Stomach (tissue), 9 donors: ENCODE results near the gene ST7L. TPM values are rescaled to one million over a fixed set of nuclear protein-coding genes. Genes with fewer than 3 reads are reported as not detected.

Source experiments
- DNase-seq, 2 donors: peaks; one replicate each; pipeline versions ENCODE4 v3.0.0 to v3.0.0-alpha.2; 2013 to 2019
- H3K27ac ChIP-seq, 5 donors: fragments of 200-600 bp in 4 of 5; sonication (generic) in 4 of 5; one replicate each; pipeline ENCODE4 v1.5.1; 2013 to 2019; ENCODE audit warnings: mild to moderate bottlenecking in 1 of 5, moderate library complexity in 1 of 5
- H3K27me3 ChIP-seq, 3 donors: fragments of 200-600 bp; sonication (generic); one replicate each; pipeline ENCODE4 v1.5.1; 2017 to 2019; ENCODE audit warnings: mixed run types in 1 of 3
- H3K36me3 ChIP-seq, 4 donors: fragments of 200-600 bp; sonication (generic); 1 replicate in 3 of 4; 2 replicates in 1 of 4; pipeline ENCODE4 v1.5.1; 2016 to 2019
- H3K4me1 ChIP-seq, 4 donors: fragments of 200-600 bp; sonication (generic); one replicate each; pipeline ENCODE4 v1.5.1; 2016 to 2019
- H3K4me3 ChIP-seq, 4 donors: fragments of 200-600 bp; sonication (generic) in 3 of 4; one replicate each; pipeline ENCODE4 v1.5.1; 2016 to 2019; ENCODE audit warnings: mild to moderate bottlenecking in 1 of 4
- H3K9me3 ChIP-seq, 4 donors: fragments of 200-600 bp; sonication (generic); one replicate each; pipeline ENCODE4 v1.5.1; 2016 to 2019
- EP300 ChIP-seq: sonication (generic); formaldehyde crosslinking; IDR thresholded peaks from one replicate; pipeline ENCODE4 v1.6.1; 2017; ENCODE audit warnings: antibody characterized with exemption
- POLR2A ChIP-seq, 4 donors: fragments of 450-650 bp; IDR thresholded peaks; one replicate each; pipeline ENCODE4 v1.6.1; 2016; ENCODE audit warnings: antibody characterized with exemption in 4 of 4, control low read depth in 2 of 4, mild to moderate bottlenecking in 1 of 4, moderate library complexity in 1 of 4
- POLR2AphosphoS5 ChIP-seq, 3 donors: sonication (generic); formaldehyde crosslinking; IDR thresholded peaks; one replicate each; pipeline ENCODE4 v1.6.1; 2016; ENCODE audit warnings: antibody characterized with exemption in 3 of 3
- intact Hi-C: fragments of 100-400 bp; cut with DNase I; formaldehyde crosslinking; loops from one replicate; pipeline ENCODE4 v1.15.1; 2023; ENCODE audit warnings: low total_unique reads
- polyA plus RNA-seq, 3 donors: library from polyadenylated mRNA; stranded (reverse); fragments of 200-250 nt; gene quantifications; one replicate each; pipeline ENCODE4 v1.2.3, GENCODE V29; 2013
- small RNA-seq, 4 donors: library from RNA; depleted of rRNA; stranded (forward); fragments of <200 nt; gene quantifications; one replicate each; pipeline ENCODE3, GENCODE V24; 2016
- total RNA-seq, 5 donors: library from RNA; depleted of rRNA; stranded (reverse); fragments of >200 nt; gene quantifications; one replicate each; pipeline versions ENCODE4 v1.1.0 to v1.2.3, GENCODE V29; 2014 to 2016
- TF ChIP-seq, protein P1 (sequence below), 7 experiments: fragments of 450-650 bp in 4 of 7; fragments of 200-600 bp in 3 of 7; sonication (generic) in 3 of 7; IDR thresholded peaks; one replicate each; pipeline ENCODE4 v1.5.1; 2016 to 2019; ENCODE audit warnings: antibody characterized with exemption in 7 of 7, control low read depth in 2 of 7, mild to moderate bottlenecking in 1 of 7
- donor health status: healthy with polysubstance abuse.
- donor health status: Bipolar disorder and iron deficiency.
- donor health status: healthy.

Gene ST7L
- total and polyA plus RNA-seq, 8 donors, result 3.5 to 85.7 (median 11.3) TPM

DNA sequence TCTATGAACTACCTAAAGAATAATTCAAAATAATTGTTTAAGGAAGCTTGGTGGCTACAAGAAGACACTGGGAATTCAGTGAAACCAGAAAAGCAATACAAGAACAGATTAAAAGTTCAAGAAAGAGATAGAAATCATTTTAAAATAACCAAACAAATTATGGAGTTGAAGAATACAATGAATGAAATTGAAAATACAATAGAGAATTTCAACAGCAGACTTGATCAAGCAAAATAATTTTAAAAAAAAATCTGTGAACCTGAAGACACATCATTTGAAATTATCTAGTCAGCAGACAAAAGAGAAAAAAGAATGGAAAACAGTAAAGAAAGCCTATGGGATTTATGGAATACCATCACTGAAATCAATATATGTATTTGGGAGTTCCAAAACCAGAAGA is 141.4 kb downstream of the ST7L start:
- Histone ChIP-seq H3K27ac (no peak overlapping the region), H3K27me3 (no peaks in the 10 kb centered on the region), H3K36me3 (no peaks in the 10 kb centered on the region), H3K9me3 (peaks cover 0 to 38% (median 20%) of the 10 kb centered on the region in 4 donors), H3K4me3 (no peak overlapping the region), H3K4me1 (no peaks in the 10 kb centered on the region)
- intact Hi-C loops, result no loop called here
- no peak for TF ChIP-seq EP300
- TF ChIP-seq POLR2AphosphoS5 (IDR thresholded peaks at IDR 0.05), result no peak
- TF ChIP-seq POLR2A (IDR thresholded peaks at IDR 0.05), result no peak
- TF ChIP-seq, protein P1, sequence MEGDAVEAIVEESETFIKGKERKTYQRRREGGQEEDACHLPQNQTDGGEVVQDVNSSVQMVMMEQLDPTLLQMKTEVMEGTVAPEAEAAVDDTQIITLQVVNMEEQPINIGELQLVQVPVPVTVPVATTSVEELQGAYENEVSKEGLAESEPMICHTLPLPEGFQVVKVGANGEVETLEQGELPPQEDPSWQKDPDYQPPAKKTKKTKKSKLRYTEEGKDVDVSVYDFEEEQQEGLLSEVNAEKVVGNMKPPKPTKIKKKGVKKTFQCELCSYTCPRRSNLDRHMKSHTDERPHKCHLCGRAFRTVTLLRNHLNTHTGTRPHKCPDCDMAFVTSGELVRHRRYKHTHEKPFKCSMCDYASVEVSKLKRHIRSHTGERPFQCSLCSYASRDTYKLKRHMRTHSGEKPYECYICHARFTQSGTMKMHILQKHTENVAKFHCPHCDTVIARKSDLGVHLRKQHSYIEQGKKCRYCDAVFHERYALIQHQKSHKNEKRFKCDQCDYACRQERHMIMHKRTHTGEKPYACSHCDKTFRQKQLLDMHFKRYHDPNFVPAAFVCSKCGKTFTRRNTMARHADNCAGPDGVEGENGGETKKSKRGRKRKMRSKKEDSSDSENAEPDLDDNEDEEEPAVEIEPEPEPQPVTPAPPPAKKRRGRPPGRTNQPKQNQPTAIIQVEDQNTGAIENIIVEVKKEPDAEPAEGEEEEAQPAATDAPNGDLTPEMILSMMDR (IDR thresholded peaks at IDR 0.05), result no peak
- DNase-seq, result no peak

Small RNA genes lying within 50 kb of the gene (small RNA-seq; reads per million reads assigned to genes)
- gene RNU7-70P, result 0 reads per million in 4 donors

Other genes with a start within 250 kb of the ST7L start
- gene CTTNBP2NL, start 222.9 kb downstream of the ST7L start, total RNA-seq, result 10 to 100 TPM; 13.3 to 41.5 (median 19.7) TPM
- gene CTTNBP2NL, start 222.9 kb downstream of the ST7L start, polyA plus RNA-seq, result 1 to 10 TPM; 3.6 to 6.9 (median 3.7) TPM
- gene WNT2B, start 110.2 kb downstream of the ST7L start, total RNA-seq, result 10 to 100 TPM in 1 of 5 donors, 1 to 10 TPM in 3, not detected in 1; 2.3 to 19.5 (median 6.0) TPM
- 1 to 10 TPM; 1.7 to 2.9 (median 2.4) TPM for gene WNT2B, start 110.2 kb downstream of the ST7L start, polyA plus RNA-seq
- 100 to 1,000 TPM in 1 of 5 donors, 10 to 100 TPM in 4; 15.8 to 257 (median 73.2) TPM for gene CAPZA1, start 691 bp upstream of the ST7L start, total RNA-seq
- gene CAPZA1, start 691 bp upstream of the ST7L start, polyA plus RNA-seq, result 10 to 100 TPM; 59.4 to 78.2 (median 60.8) TPM
- 100 to 1,000 TPM in 1 of 5 donors, 10 to 100 TPM in 4; 25.9 to 137 (median 79.0) TPM for gene MOV10, start 55.5 kb upstream of the ST7L start, total RNA-seq
- gene MOV10, start 55.5 kb upstream of the ST7L start, polyA plus RNA-seq, result 10 to 100 TPM; 43.2 to 86.9 (median 54.5) TPM
- gene RHOC, start 88.0 kb upstream of the ST7L start, total RNA-seq, result 100 to 1,000 TPM in 4 of 5 donors, 10 to 100 TPM in 1; 99.8 to 149 (median 113) TPM
- gene RHOC, start 88.0 kb upstream of the ST7L start, polyA plus RNA-seq, result 100 to 1,000 TPM; 159 to 375 (median 244) TPM
- 1 to 10 TPM in 1 of 5 donors, under 1 TPM in 1, not detected in 3; 0.87 to 1.3 TPM for gene PPM1J, start 96.2 kb upstream of the ST7L start, total RNA-seq
- 1 to 10 TPM in 1 of 3 donors, under 1 TPM in 1, not detected in 1; 0.50 to 4.0 TPM for gene PPM1J, start 96.2 kb upstream of the ST7L start, polyA plus RNA-seq